Measurements from ENCODE around the gene SELPLG.
A peak's percentile ranks its signal among the peaks of the same experiment; 100 is the strongest.
"Not testable (repeated sequence)": the region's sequence is repeated elsewhere in the genome, so short reads cannot be mapped to it uniquely, and the experiment has no call there.

The SELPLG gene

GRCh38 chr12:108641446-108642268, 8.0 kb upstream of the SELPLG start:
- intact Hi-C loops (cut with DNase I): no loop called here
- DNase-seq: peak in 5 of 42 donors; percentile 3 to 43 (median 29)

DNA sequence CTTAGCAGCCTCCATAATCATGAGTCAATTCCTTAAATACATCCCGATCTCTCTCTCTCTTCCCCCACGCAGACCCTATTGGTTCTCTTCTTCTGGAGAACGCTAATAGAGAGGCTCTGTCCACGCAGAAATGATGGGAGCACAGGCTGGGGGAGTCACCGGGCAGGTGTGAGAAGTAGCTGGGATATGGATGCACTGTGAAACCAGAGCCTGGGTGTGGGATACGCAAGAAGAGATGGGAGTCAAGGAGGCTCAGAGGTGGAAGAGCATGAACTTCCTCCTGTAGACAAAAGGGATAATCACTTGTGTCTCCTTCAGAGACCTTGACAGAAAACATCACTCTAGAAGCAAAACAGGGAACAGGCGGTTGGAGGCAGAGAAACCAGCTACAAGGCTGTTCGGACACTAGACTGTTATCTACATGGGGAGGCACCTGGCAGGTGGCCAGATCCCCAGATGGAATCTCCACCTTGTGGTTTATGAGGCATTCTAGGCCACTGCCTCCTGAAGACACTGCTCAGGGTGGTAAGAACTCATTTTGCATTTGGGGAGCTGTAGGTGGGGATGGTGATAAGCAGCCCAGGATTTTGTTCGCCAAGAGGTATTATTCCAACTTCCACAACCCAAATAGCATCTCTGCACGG, 7.2 kb upstream of the SELPLG start:
- intact Hi-C loops (cut with DNase I): no loop called here
- peak in 7 of 42 donors; percentile 3 to 64 (median 35) for DNase-seq

GRCh38 chr12:108638997-108639822, 5.5 kb upstream of the SELPLG start:
- peak in 3 of 42 donors; percentile 6 to 34 (median 16) for DNase-seq
- intact Hi-C loops (cut with DNase I): no loop called here

DNA sequence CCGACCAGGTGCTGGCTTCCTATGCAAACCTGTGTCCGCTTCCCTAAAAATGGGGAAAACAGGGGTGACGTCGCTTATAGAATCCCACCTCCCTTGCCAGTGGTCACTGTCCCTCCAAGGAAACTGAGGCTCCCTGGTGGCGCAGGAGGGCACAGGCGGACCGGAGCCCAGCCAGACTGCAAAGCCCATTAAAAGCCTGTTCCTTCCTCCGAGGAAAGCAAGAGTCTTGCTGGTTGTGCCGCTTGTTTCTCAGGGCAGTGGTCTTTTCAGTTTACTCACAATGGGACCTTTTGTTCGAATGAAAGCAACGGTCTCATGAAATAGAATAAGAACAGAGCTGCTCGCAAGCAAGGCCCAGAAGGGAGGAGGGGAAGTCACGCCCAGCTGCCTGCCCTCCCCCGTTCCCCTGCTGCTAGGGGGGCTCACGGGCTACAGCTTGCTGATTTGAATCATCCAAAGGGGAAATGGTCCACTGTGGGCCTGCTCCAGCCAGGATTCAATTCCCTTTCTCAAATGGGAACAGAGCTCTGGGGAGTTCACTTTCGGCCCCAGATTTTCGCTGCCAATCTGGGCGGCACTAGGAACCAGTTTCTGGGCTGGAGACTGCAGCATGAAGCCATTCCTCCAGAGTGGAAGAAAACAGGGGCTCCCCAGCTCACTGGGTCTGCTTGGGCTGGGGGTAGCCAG, 4.6 kb upstream of the SELPLG start:
- peak; percentile 57 to 92 (median 79) for DNase-seq

GRCh38 chr12:108637222-108637971, 3.7 kb upstream of the SELPLG start:
- intact Hi-C loops (cut with DNase I): no loop called here
- peak in 4 of 42 donors; percentile 3 to 39 (median 19) for DNase-seq

More for the DNA sequence above, 4.6 kb upstream of the SELPLG start:
- intact Hi-C loops (cut with DNase I): no loop called here

DNA sequence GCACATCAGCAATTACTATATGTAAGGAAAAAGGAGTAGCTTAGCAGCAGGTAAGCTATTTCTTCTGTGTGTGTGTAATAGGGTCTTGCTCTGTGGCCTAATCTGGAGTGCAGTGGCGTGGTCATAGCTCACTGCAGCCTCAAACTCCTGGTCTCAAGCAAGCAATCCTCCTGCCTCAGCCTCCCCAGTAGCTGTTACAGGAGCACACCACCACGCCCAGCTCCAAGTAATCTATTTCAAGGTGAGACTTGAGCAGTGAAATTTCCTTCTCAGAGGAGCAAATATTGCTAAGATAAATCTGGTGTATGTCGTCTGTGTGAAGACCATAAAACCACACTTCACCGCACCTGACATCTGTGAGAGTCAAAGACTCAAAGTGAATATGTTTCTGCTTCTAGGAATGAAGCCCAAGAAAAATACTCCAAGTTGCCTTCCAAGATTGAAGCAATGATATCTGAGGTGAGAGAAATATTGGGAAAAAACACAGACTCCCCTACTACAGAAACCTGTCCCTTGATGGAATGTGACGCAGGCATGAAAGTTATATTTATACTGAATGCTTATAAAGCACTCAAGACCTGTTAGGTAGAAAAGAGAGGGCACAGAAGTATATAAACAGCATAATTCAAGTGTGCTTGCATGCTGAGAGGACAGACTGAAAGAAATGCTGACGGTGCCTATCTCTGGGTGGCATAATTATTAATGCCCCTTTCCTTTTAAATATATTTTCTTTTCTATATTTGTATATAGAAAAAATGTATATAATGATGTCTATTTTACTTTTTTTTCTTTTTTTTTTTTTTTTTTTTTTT, 2.5 kb upstream of the SELPLG start:
- intact Hi-C loops (cut with DNase I): no loop called here
- peak in 2 of 42 donors; percentile 1 to 8 for DNase-seq

GRCh38 chr12:108635201-108635996, 1.7 kb upstream of the SELPLG start:
- intact Hi-C loops (cut with DNase I): no loop called here
- peak in 3 of 42 donors; percentile 10 to 35 (median 34) for DNase-seq

- intact Hi-C loops (cut with DNase I): no loop called here
- peak in 4 of 42 donors; percentile 17 to 46 (median 34) for DNase-seq
These were observed 652 bp upstream of the SELPLG start for GRCh38 chr12:108634341-108634751.

GRCh38 chr12:108633081-108633533, 587 bp downstream of the SELPLG start:
- DNase-seq: no peak
- intact Hi-C loops (cut with DNase I): no loop called here

DNA sequence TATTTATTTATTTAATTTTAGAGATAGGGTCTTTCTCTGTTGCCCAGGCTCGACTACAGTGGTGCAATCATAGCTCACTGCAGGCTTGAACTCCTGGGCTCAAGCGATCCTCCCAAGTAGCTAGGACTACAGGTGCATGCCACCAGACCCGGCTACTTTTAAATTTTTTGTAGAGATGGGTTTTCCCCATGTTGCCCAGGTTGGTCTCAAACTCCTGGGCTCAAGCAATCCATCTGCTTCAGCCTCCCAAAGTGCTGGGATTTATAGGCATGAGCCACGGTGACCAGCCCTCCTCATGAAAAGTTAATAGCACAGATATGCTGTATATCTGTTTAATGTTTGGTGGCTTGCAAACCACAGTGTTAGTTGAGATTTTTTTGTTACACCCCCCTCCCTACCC, 2.4 kb downstream of the SELPLG start:
- DNase-seq; intact Hi-C loops (cut with DNase I): not testable (repeated sequence)

DNA sequence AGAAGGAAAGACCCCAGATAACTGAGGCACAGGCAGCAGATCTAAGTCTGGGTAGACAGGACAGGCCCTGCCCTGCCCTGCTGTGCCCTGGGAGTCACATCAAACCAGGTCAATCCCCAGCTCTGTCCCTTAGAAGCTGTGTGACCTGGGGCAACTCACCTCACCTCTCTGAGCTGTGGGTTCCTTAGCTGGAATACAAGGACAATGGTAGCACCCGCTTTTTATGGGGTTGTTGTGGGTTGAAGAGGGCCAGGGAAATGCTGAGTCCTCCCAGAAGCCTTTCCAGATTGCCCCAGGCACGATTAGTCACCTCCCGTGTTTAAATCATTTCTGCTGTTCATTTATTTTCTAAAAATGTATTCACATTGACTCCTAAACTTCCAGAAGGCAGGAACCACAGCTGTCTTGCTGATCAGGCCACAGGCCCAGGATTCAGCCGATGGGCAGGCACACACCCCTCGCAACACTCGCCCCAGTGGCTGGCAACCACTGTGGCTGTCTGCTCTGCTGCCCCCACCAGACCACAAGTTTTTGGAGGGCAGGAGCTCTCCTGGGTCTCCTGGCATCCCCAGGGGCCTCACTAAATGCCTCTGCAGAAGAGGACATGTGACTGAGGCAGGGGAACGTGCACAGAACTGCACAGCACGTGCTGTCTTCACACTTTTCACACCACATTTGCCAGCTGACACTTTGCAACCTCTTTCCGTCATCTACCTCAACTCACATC, 3.0 kb downstream of the SELPLG start:
- intact Hi-C loops (cut with DNase I): no loop called here
- peak in 1 of 42 donors; percentile 21 for DNase-seq

GRCh38 chr12:108629824-108630476, 3.7 kb downstream of the SELPLG start:
- peak in 1 of 42 donors; percentile 24 for DNase-seq
- intact Hi-C loops (cut with DNase I): no loop called here

- no peak for DNase-seq
- intact Hi-C loops (cut with DNase I): no loop called here
These were observed 4.5 kb downstream of the SELPLG start for GRCh38 chr12:108629151-108629550.

- no peak for DNase-seq
- intact Hi-C loops (cut with DNase I): no loop called here
These were observed 6.4 kb downstream of the SELPLG start for GRCh38 chr12:108627134-108627920.
